Hepatocyte (in vitro differentiated cells): ENCODE data around the gene ACBD3. TPM values are rescaled to one million over a fixed set of nuclear protein-coding genes. Genes with fewer than 3 reads are reported as not detected.

Source experiments
- DNase-seq: peaks from one replicate; pipeline ENCODE4 v3.0.0-alpha.2; 2016; ENCODE audit warnings: low spot score
- H2AFZ ChIP-seq: fragments of 200-600 bp; sonication (generic); 2 replicates; pipeline ENCODE4 v1.6.0; 2016; ENCODE audit warnings: antibody characterized with exemption, mild to moderate bottlenecking
- H3K27ac ChIP-seq: fragments of 200-600 bp; sonication (generic); 2 replicates; pipeline ENCODE4 v1.5.1; 2016; ENCODE audit warnings: mild to moderate bottlenecking
- H3K27me3 ChIP-seq: fragments of 200-600 bp; sonication (generic); 2 replicates; pipeline ENCODE4 v1.6.1; 2016
- H3K36me3 ChIP-seq: fragments of 200-600 bp; sonication (generic); replicated peaks from 2 replicates; pipeline ENCODE4 v1.5.1; 2016; ENCODE audit warnings: low read depth; ENCODE audit not compliant: insufficient read depth
- H3K4me1 ChIP-seq: fragments of 200-600 bp; sonication (generic); 2 replicates; pipeline ENCODE4 v1.5.1; 2016; ENCODE audit warnings: mild to moderate bottlenecking, moderate library complexity; ENCODE audit not compliant: insufficient read depth
- H3K4me2 ChIP-seq: fragments of 200-600 bp; sonication (generic); 2 replicates; pipeline ENCODE4 v1.6.0; 2016
- H3K4me3 ChIP-seq: fragments of 200-600 bp; sonication (generic); 2 replicates; pipeline ENCODE4 v1.5.1; 2016; ENCODE audit warnings: mild to moderate bottlenecking
- H3K79me2 ChIP-seq: fragments of 200-600 bp; sonication (generic); 2 replicates; pipeline ENCODE4 v1.6.0; 2017; ENCODE audit warnings: mild to moderate bottlenecking
- H3K9me2 ChIP-seq: fragments of 200-600 bp; sonication (generic); replicated peaks from 2 replicates; pipeline ENCODE4 v1.6.0; 2017; ENCODE audit warnings: mild to moderate bottlenecking; ENCODE audit not compliant: insufficient read depth
- H3K9me3 ChIP-seq: fragments of 200-600 bp; sonication (generic); 2 replicates; pipeline ENCODE4 v1.5.1; 2016; ENCODE audit warnings: low read depth, mild to moderate bottlenecking
- H4K20me1 ChIP-seq: fragments of 200-600 bp; sonication (generic); 2 replicates; pipeline ENCODE4 v1.6.0; 2016; ENCODE audit warnings: mild to moderate bottlenecking; ENCODE audit not compliant: insufficient read depth, poor library complexity, severe bottlenecking
- CTCF ChIP-seq: fragments of 200-600 bp; sonication (generic); IDR thresholded peaks from 2 replicates; pipeline ENCODE4 v1.5.1; 2016; ENCODE audit warnings: antibody characterized with exemption, mild to moderate bottlenecking; ENCODE audit not compliant: poor library complexity
- EZH2 ChIP-seq: fragments of 200-600 bp; sonication (generic); IDR thresholded peaks from 2 replicates; pipeline ENCODE4 v1.6.1; 2016; ENCODE audit warnings: antibody characterized with exemption, mild to moderate bottlenecking, borderline replicate concordance
- EZH2phosphoT487 ChIP-seq: fragments of 200-600 bp; sonication (generic); IDR thresholded peaks from one replicate; pipeline ENCODE4 v1.6.1; 2018; ENCODE audit warnings: antibody characterized with exemption, mild to moderate bottlenecking, low read depth, moderate library complexity; ENCODE audit not compliant: unreplicated experiment, severe bottlenecking
- WGBS: methylation state at CpG from one replicate; pipeline ENCODE4 v1.1.6; 2016; ENCODE audit warnings: low lambda C conversion rate; ENCODE audit errors: missing lambda C conversion rate; 5-methylcytosine and 5-hydroxymethylcytosine counted together
- polyA plus RNA-seq: library from polyadenylated mRNA; unstranded; fragments of >200 nt; fragmentation: Nextera tagmentation; extraction: Ambion mirVana; gene quantifications from 2 replicates; pipeline ENCODE4 v1.2.1, GENCODE V29; 2016
- total RNA-seq: library from RNA; depleted of rRNA; stranded (reverse); fragments of >200 nt; gene quantifications from 2 replicates; pipeline ENCODE4 v1.2.3, GENCODE V29; 2014

The ACBD3 gene
- total and polyA plus RNA-seq, 2 experiments from 2014 or later = 50.8 to 60.3 TPM

DNA sequence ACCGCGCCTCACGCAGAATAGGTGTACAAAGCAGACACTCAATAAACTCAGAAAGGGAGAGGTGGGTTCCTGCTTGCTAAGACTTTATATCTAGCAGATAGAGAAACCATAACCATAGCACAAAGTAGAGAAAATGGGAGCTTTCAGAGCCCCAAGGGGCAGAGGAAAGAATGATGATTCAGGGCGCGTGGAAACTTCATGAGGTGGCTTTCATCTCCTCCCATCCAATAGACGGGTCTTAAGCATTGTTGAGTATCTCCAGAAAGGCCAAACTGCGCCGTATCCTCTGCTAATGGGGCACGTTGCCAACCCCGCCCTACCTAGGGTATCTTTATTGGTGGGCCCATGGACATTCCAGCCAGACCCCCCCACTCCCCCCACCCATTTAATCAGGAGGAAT lies 36.1 kb upstream of the ACBD3 start:
- DNase-seq = no peak
- H3K9me3 ChIP-seq = no peaks in the 10 kb centered on the region
- no peaks in the 10 kb centered on the region for H4K20me1 ChIP-seq
- H3K9me2 ChIP-seq = no peaks in the 10 kb centered on the region
- H3K4me1 ChIP-seq = no peaks in the 10 kb centered on the region
- H3K27me3 ChIP-seq = peaks cover 31% of the 10 kb centered on the region
- no peak overlapping the region for H3K4me3 ChIP-seq
- WGBS = 95% methylated on average over 10 of the region's 10 CpGs
- no peak for TF ChIP-seq EZH2
- TF ChIP-seq CTCF = no peak
- no peak for TF ChIP-seq EZH2phosphoT487
- H3K36me3 ChIP-seq = no peaks in the 10 kb centered on the region
- H3K4me2 ChIP-seq = no peak overlapping the region
- H3K79me2 ChIP-seq = no peaks in the 10 kb centered on the region
- no peak overlapping the region for H2AFZ ChIP-seq
- H3K27ac ChIP-seq = no peak overlapping the region

DNA sequence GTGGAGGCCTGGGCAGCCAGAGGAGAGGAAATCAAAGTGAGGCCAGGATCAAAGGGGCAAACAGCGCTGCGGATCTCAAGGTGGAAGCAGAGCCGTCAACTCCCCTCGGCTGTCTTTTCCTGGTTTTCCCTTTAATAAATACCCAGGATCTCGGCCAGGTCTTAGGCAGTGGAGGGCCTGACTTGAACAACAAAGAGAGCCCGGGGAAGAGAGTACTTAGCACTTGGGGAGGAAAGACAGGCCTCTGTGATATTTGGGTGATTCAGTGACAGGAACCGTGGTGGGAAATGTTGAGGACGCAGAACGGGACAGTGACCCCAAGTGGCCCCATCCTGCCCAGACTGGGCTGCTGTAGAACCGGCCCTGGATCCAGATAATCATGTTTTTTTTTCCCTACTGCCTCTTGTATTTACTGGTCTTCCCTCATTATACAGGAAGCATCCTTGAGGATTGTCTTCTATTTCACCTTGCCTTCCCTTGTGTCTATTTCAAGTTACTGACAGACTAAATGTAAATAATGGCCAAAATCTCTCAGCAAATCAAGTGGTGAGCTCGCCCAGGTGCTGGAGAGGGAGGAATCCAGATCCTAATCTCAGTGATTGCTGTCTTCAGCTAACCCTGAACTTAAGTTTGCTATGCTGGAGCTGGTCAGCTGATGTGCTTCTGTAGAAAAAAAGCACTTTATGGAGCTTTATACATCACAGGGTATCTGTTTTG lies 34.1 kb upstream of the ACBD3 start:
- Histone ChIP-seq H3K4me2 (no peak overlapping the region), H4K20me1 (no peaks in the 10 kb centered on the region), H3K4me3 (no peak overlapping the region), H3K4me1 (no peaks in the 10 kb centered on the region), H3K9me2 (no peaks in the 10 kb centered on the region), H3K27ac (no peak overlapping the region), H2AFZ (peak overlapping the region; percentile 42), H3K27me3 (peaks cover 30% of the 10 kb centered on the region), H3K36me3 (no peaks in the 10 kb centered on the region), H3K9me3 (no peaks in the 10 kb centered on the region), H3K79me2 (no peaks in the 10 kb centered on the region)
- no peak for DNase-seq
- TF ChIP-seq EZH2 (no peak), EZH2phosphoT487 (no peak), CTCF (no peak)
- WGBS = 31% methylated on average over 11 of the region's 11 CpGs

DNA sequence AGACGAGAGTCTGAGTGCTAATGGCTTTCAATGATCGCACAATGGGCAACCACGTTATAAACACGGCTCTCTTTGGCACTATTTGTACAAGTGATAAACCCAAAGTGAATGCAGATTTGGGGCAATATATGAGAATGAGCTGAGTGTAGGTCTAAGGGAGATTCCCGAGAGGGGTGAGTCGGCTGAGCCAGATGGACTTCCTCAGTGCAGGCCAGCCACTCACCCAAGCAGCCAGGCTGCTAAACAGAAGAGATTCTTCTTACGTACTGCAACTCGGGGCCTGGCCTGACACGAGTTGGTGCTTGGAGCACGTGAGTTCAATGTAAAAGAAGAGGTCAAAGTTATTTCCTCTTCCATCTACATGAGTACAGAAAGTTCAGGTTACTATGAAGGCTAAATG lies 30.7 kb upstream of the ACBD3 start:
- H3K4me2 ChIP-seq = no peak overlapping the region
- H3K9me3 ChIP-seq = no peaks in the 10 kb centered on the region
- no peak overlapping the region for H3K27ac ChIP-seq
- no peak overlapping the region for H2AFZ ChIP-seq
- no peaks in the 10 kb centered on the region for H3K27me3 ChIP-seq
- H3K4me3 ChIP-seq = no peak overlapping the region
- no peaks in the 10 kb centered on the region for H3K36me3 ChIP-seq
- H4K20me1 ChIP-seq = no peaks in the 10 kb centered on the region
- TF ChIP-seq EZH2 (no peak), CTCF (no peak), EZH2phosphoT487 (no peak)
- DNase-seq = peak; percentile 38
- no peaks in the 10 kb centered on the region for H3K4me1 ChIP-seq
- H3K9me2 ChIP-seq = no peaks in the 10 kb centered on the region
- 67% methylated on average over 10 of the region's 10 CpGs for WGBS
- no peaks in the 10 kb centered on the region for H3K79me2 ChIP-seq
